Measurements from ENCODE around the gene MDGA2. TPM values are rescaled to one million over a fixed set of nuclear protein-coding genes. Genes with fewer than 3 reads are reported as not detected.

Gene MDGA2
- total and polyA plus RNA-seq, 2 of the 8 experiments (the other 6 are each of a cell fraction or from before 2014, with no cell fraction given), result 0.11 to 0.69 TPM

GRCh38 chr14:47040550-47040949, 634.9 kb downstream of the MDGA2 start (continued):
- TF ChIP-seq CHD7 (IDR thresholded peaks at IDR 0.05; ENCODE audit: insufficient replicate concordance, low read length) (no peak), BCL11A (IDR thresholded peaks at IDR 0.05; ENCODE audit: low read depth in 2 of 2, low read length in 2 of 2) (no peak), BRCA1 (IDR thresholded peaks at IDR 0.05; ENCODE audit: low read depth, low read length) (peak; percentile 47; the same call in 1 of the 2 replicates), RXRA (IDR thresholded peaks at IDR 0.05; ENCODE audit: insufficient read depth, low read depth, low read length) (no peak)
- TF ChIP-seq, protein P1, sequence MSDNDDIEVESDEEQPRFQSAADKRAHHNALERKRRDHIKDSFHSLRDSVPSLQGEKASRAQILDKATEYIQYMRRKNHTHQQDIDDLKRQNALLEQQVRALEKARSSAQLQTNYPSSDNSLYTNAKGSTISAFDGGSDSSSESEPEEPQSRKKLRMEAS (IDR thresholded peaks at IDR 0.05), result no peak
- TF ChIP-seq, protein P2, sequence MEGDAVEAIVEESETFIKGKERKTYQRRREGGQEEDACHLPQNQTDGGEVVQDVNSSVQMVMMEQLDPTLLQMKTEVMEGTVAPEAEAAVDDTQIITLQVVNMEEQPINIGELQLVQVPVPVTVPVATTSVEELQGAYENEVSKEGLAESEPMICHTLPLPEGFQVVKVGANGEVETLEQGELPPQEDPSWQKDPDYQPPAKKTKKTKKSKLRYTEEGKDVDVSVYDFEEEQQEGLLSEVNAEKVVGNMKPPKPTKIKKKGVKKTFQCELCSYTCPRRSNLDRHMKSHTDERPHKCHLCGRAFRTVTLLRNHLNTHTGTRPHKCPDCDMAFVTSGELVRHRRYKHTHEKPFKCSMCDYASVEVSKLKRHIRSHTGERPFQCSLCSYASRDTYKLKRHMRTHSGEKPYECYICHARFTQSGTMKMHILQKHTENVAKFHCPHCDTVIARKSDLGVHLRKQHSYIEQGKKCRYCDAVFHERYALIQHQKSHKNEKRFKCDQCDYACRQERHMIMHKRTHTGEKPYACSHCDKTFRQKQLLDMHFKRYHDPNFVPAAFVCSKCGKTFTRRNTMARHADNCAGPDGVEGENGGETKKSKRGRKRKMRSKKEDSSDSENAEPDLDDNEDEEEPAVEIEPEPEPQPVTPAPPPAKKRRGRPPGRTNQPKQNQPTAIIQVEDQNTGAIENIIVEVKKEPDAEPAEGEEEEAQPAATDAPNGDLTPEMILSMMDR (IDR thresholded peaks at IDR 0.05; ENCODE audit: control extremely low read depth in 1 of 3, insufficient read depth in 1 of 3, low read depth in 1 of 3, low read length in 3 of 3), result peak in 2 of 3 experiments; percentile 66 to 73; a peak in 3 of 4 replicates

Data from H1 (cell line).